ENCODE measurements around the gene ESPNL.

ESPNL gene

GRCh38 chr2:238174291-238174690 is 74.2 kb downstream of the ESPNL start:
- no peak for DNase-seq

GRCh38 chr2:238174701-238175100 is 74.6 kb downstream of the ESPNL start:
- no peak for DNase-seq

- DNase-seq, result no peak
These were observed 76.5 kb downstream of the ESPNL start for GRCh38 chr2:238176613-238177012.

GRCh38 chr2:238180554-238180953 is 80.4 kb downstream of the ESPNL start:
- DNase-seq, result no peak

GRCh38 chr2:238182362-238182761 is 82.2 kb downstream of the ESPNL start:
- DNase-seq, result no peak

All from NCI-H1092 treated with DMSO at 0.1 percent for 48 hours (cell line).